ENCODE data around the gene ZNF672. TPM values are rescaled to one million over a fixed set of nuclear protein-coding genes. Genes with fewer than 3 reads are reported as not detected.

Gene ZNF672
- total RNA-seq, 1 donor: 15.2 TPM

DNA sequence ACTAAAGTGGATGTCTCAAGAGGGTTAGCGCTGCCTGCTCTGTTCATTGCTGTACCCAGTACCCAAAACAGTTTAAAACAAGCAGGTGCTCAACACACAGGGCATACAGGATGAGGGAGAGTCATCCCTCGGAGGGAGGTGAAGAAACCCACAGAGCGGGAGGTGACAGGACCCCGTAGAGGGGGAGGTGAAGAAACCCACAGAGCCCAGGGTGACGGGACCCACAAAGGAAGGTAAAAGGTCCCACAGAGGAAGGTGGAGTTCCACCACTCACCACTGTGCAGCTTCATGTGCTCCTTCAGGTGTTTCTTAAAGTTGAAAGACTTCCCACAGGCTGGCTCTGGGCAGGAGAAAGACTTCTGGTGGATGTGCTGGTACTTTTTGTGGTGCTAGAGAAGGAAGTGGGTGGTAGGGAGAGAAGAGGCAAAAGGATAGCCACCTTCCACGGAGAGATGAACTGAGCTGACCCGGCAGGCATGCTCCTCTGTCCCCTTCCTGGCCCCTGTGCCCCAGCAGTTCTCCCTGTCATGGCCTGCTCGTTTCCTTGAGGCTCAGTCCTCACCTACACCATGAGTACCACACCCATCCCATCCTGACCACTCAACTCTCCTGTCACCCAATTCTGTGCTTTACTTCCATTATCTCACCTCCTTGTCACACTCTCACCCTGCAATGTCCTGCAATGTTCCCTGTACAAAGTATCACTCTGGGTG lies 15.8 kb downstream of the ZNF672 start:
- Histone ChIP-seq H3K4me2 (ENCODE audit: insufficient read depth, low read length) (no peak overlapping the region), H3K27ac (ENCODE audit: low read depth, low read length) (no peak overlapping the region), H4K20me1 (ENCODE audit: insufficient read depth, low read length) (no peaks in the 10 kb centered on the region), H3K4me1 (ENCODE audit: insufficient read depth, low read length) (peaks cover 15% of the 10 kb centered on the region), H3K27me3 (ENCODE audit: insufficient read depth, low read length) (no peaks in the 10 kb centered on the region), H2AFZ (ENCODE audit: low read length) (no peak overlapping the region), H3K4me3 (ENCODE audit: insufficient read depth, low read length) (no peak overlapping the region), H3K9me3 (ENCODE audit: low read depth, low read length) (no peaks in the 10 kb centered on the region), H3K36me3 (ENCODE audit: insufficient read depth, low read length) (peaks cover 40% of the 10 kb centered on the region), H3K79me2 (ENCODE audit: insufficient read depth, low read length) (peaks cover 16% of the 10 kb centered on the region)
- peak; percentile 52 for DNase-seq (ENCODE audit: insufficient read length, low spot score, missing footprints)
- TF ChIP-seq, protein P1, sequence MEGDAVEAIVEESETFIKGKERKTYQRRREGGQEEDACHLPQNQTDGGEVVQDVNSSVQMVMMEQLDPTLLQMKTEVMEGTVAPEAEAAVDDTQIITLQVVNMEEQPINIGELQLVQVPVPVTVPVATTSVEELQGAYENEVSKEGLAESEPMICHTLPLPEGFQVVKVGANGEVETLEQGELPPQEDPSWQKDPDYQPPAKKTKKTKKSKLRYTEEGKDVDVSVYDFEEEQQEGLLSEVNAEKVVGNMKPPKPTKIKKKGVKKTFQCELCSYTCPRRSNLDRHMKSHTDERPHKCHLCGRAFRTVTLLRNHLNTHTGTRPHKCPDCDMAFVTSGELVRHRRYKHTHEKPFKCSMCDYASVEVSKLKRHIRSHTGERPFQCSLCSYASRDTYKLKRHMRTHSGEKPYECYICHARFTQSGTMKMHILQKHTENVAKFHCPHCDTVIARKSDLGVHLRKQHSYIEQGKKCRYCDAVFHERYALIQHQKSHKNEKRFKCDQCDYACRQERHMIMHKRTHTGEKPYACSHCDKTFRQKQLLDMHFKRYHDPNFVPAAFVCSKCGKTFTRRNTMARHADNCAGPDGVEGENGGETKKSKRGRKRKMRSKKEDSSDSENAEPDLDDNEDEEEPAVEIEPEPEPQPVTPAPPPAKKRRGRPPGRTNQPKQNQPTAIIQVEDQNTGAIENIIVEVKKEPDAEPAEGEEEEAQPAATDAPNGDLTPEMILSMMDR (IDR thresholded peaks at IDR 0.05; ENCODE audit: extremely low read depth, low read depth, low read length): no peak

- H3K4me2 ChIP-seq (ENCODE audit: insufficient read depth, low read length): no peak overlapping the region
- peaks cover 23% of the 10 kb centered on the region for H3K4me1 ChIP-seq (ENCODE audit: insufficient read depth, low read length)
- no peak overlapping the region for H3K27ac ChIP-seq (ENCODE audit: low read depth, low read length)
- TF ChIP-seq, protein P1 (IDR thresholded peaks at IDR 0.05; ENCODE audit: extremely low read depth, low read depth, low read length): no peak
- H3K27me3 ChIP-seq (ENCODE audit: insufficient read depth, low read length): no peaks in the 10 kb centered on the region
- DNase-seq (ENCODE audit: insufficient read length, low spot score, missing footprints): peak; percentile 80
- H3K4me3 ChIP-seq (ENCODE audit: insufficient read depth, low read length): no peak overlapping the region
- H3K79me2 ChIP-seq (ENCODE audit: insufficient read depth, low read length): peaks cover 16% of the 10 kb centered on the region
- H2AFZ ChIP-seq (ENCODE audit: low read length): no peak overlapping the region
- H3K9me3 ChIP-seq (ENCODE audit: low read depth, low read length): no peaks in the 10 kb centered on the region
- H4K20me1 ChIP-seq (ENCODE audit: insufficient read depth, low read length): no peaks in the 10 kb centered on the region
- peaks cover 30% of the 10 kb centered on the region for H3K36me3 ChIP-seq (ENCODE audit: insufficient read depth, low read length)
Observed at GRCh38 chr1:248855580-248855979, 17.6 kb downstream of the ZNF672 start.

DNA sequence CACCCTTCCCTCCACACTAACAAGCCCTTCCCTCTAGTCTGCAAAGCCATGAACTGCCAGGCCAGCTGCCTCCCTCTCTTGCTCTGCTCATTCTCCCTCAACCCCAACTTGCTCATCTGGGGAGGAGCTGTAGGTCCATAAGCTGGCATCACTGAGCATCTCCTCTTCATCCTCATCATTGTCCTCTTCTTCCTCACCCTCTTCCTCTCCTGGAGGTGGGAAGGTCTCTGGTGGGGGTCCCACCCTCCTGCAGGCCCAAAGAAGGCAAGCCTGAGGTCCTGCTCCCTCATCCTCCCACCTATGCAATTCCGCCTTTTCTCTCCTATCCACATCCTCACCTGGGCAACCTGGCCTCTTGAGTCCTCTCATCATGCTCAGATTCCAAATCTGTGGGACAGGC lies 18.2 kb downstream of the ZNF672 start:
- H3K4me1 ChIP-seq (ENCODE audit: insufficient read depth, low read length): peaks cover 23% of the 10 kb centered on the region
- TF ChIP-seq, protein P1 (IDR thresholded peaks at IDR 0.05; ENCODE audit: extremely low read depth, low read depth, low read length): no peak
- H3K4me3 ChIP-seq (ENCODE audit: insufficient read depth, low read length): no peak overlapping the region
- peaks cover 29% of the 10 kb centered on the region for H3K36me3 ChIP-seq (ENCODE audit: insufficient read depth, low read length)
- DNase-seq (ENCODE audit: insufficient read length, low spot score, missing footprints): no peak
- no peaks in the 10 kb centered on the region for H4K20me1 ChIP-seq (ENCODE audit: insufficient read depth, low read length)
- H2AFZ ChIP-seq (ENCODE audit: low read length): no peak overlapping the region
- no peaks in the 10 kb centered on the region for H3K27me3 ChIP-seq (ENCODE audit: insufficient read depth, low read length)
- H3K79me2 ChIP-seq (ENCODE audit: insufficient read depth, low read length): peaks cover 16% of the 10 kb centered on the region
- no peak overlapping the region for H3K27ac ChIP-seq (ENCODE audit: low read depth, low read length)
- no peaks in the 10 kb centered on the region for H3K9me3 ChIP-seq (ENCODE audit: low read depth, low read length)
- no peak overlapping the region for H3K4me2 ChIP-seq (ENCODE audit: insufficient read depth, low read length)

DNA sequence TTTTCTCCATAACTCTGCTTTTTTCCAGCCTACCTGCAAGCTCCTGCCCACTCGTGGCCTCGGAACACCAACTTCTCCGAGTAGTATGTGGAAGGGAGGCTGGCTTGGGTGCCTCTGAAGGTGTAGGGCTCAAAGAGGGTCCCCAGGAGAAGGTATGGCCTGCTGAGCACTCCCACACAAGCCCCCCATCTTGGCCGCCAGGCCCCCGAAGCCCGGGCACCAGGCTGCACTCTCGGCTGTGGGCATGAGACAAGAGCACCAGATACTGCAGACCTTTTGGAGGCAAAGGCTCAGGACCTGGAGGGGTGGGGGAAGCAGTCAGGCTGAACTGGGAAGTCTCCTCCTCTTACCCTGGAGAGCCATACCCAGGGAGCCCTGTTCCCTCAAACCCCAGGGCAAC lies 19.2 kb downstream of the ZNF672 start:
- Histone ChIP-seq H3K4me3 (ENCODE audit: insufficient read depth, low read length) (peak overlapping the region; percentile 87), H3K79me2 (ENCODE audit: insufficient read depth, low read length) (peaks cover 16% of the 10 kb centered on the region), H4K20me1 (ENCODE audit: insufficient read depth, low read length) (no peaks in the 10 kb centered on the region), H2AFZ (ENCODE audit: low read length) (no peak overlapping the region), H3K27ac (ENCODE audit: low read depth, low read length) (peak overlapping the region; percentile 75), H3K36me3 (ENCODE audit: insufficient read depth, low read length) (peaks cover 25% of the 10 kb centered on the region), H3K9me3 (ENCODE audit: low read depth, low read length) (no peaks in the 10 kb centered on the region), H3K27me3 (ENCODE audit: insufficient read depth, low read length) (no peaks in the 10 kb centered on the region), H3K4me2 (ENCODE audit: insufficient read depth, low read length) (peak overlapping the region; percentile 99), H3K4me1 (ENCODE audit: insufficient read depth, low read length) (peaks cover 23% of the 10 kb centered on the region)
- TF ChIP-seq, protein P1 (IDR thresholded peaks at IDR 0.05; ENCODE audit: extremely low read depth, low read depth, low read length): no peak
- DNase-seq (ENCODE audit: insufficient read length, low spot score, missing footprints): peak; percentile 68

All from osteoblast (primary cell).